B cell (primary cell): ENCODE measurements around the gene SIGLEC10. TPM values are rescaled to one million over a fixed set of nuclear protein-coding genes. Genes with fewer than 3 reads are reported as not detected.

Experiments used
- ATAC-seq: fragments of 200-7000 bp; cut with Tn5 transposase; one replicate; pipeline ENCODE4 v1.10.0; 2021; ENCODE audit warnings: low read depth, mild to moderate bottlenecking, moderate number of reproducible peaks, moderate library complexity
- CTCF ChIA-PET: fragments of 350-600 bp; sonication (Branson Sonifier 250); formaldehyde crosslinking; loops from one replicate; lab custom pipeline; 2021; ENCODE audit warnings: antibody characterized with exemption, inconsistent platforms; lab: Charles Lee
- POLR2A ChIA-PET: fragments of 350-600 bp; sonication (Branson Sonifier 250); formaldehyde crosslinking; loops from one replicate; lab custom pipeline; 2021; ENCODE audit warnings: antibody characterized with exemption; lab: Charles Lee
- DNase-seq: peaks from one replicate; pipeline ENCODE4 v3.0.0; 2013
- H2AFZ ChIP-seq: 2 replicates; pipeline ENCODE4 v1.6.1; 2012; ENCODE audit warnings: mild to moderate bottlenecking, low read depth, low read length; ENCODE audit not compliant: insufficient read depth, poor library complexity, severe bottlenecking
- H3K27ac ChIP-seq, 2 donors: 1 replicate in 1 of 2; 2 replicates in 1 of 2; pipeline ENCODE4 v1.5.1; 2012 to 2013; ENCODE audit warnings: low read length in 2 of 2, mild to moderate bottlenecking in 2 of 2, moderate library complexity in 1 of 2
- H3K27me3 ChIP-seq, 4 experiments: fragments of 200-600 bp in 1 of 4; sonication (generic) in 1 of 4; replicated peaks in 1 of 4; 1 replicate in 2 of 4; 2 replicates in 2 of 4; pipeline versions ENCODE4 v1.6.1 to v1.7.0; 2013 to 2016; ENCODE audit warnings: low read length in 3 of 4, mild to moderate bottlenecking in 2 of 4, mixed read lengths in 1 of 4, moderate library complexity in 1 of 4; ENCODE audit not compliant: insufficient read depth in 4 of 4, control insufficient read depth in 3 of 4; ENCODE audit errors: control extremely low read depth in 1 of 4
- H3K36me3 ChIP-seq, 2 experiments: replicated peaks in 1 of 2; 1 replicate in 1 of 2; 2 replicates in 1 of 2; pipeline versions ENCODE4 v1.6.1 to v1.7.1; 2013; ENCODE audit warnings: low read length in 1 of 2; ENCODE audit not compliant: insufficient read depth in 2 of 2, control insufficient read depth in 1 of 2; ENCODE audit errors: control extremely low read depth in 1 of 2, extremely low read depth in 1 of 2
- H3K4me1 ChIP-seq, 2 donors: fragments of 200-600 bp in 1 of 2; sonication (generic) in 1 of 2; 1 replicate in 1 of 2; 2 replicates in 1 of 2; pipeline versions ENCODE4 v1.5.1 to v1.6.1; 2013 to 2017; ENCODE audit warnings: low read length in 2 of 2; ENCODE audit not compliant: control insufficient read depth in 2 of 2, insufficient read depth in 2 of 2
- H3K4me2 ChIP-seq: replicated peaks from 2 replicates; pipeline ENCODE3; 2012; ENCODE audit warnings: mild to moderate bottlenecking, low read depth, low read length; ENCODE audit not compliant: poor library complexity, severe bottlenecking
- H3K4me3 ChIP-seq, 5 experiments: fragments of 200-600 bp in 1 of 5; sonication (generic) in 1 of 5; 1 replicate in 3 of 5; 2 replicates in 2 of 5; pipeline versions ENCODE4 v1.5.1 to v1.7.0; 2011 to 2016; ENCODE audit warnings: low read length in 4 of 5, mild to moderate bottlenecking in 4 of 5, low read depth in 2 of 5, control low read depth in 1 of 5, moderate library complexity in 1 of 5; ENCODE audit not compliant: insufficient read depth in 1 of 5; ENCODE audit errors: control extremely low read depth in 1 of 5, extremely low read depth in 1 of 5
- H3K79me2 ChIP-seq: fragments of 200-600 bp; sonication (generic); one replicate; pipeline ENCODE4 v1.6.0; 2016; ENCODE audit warnings: low read length; ENCODE audit not compliant: control insufficient read depth, insufficient read depth
- H3K9ac ChIP-seq: fragments of 200-600 bp; sonication (generic); 2 replicates; pipeline ENCODE4 v1.6.1; 2017; ENCODE audit warnings: mild to moderate bottlenecking, low read length, moderate library complexity
- H3K9me3 ChIP-seq, 3 donors: one replicate each; pipeline versions ENCODE4 v1.6.1 to v1.7.1; 2013; ENCODE audit warnings: low read length in 2 of 3; ENCODE audit not compliant: control insufficient read depth in 2 of 3, insufficient read depth in 1 of 3; ENCODE audit errors: control extremely low read depth in 1 of 3
- H4K20me1 ChIP-seq: 2 replicates; pipeline ENCODE4 v1.6.0; 2012; ENCODE audit warnings: mild to moderate bottlenecking, low read length; ENCODE audit not compliant: insufficient read depth, control insufficient read depth, poor library complexity, severe bottlenecking
- H3K27ac Mint-ChIP-seq: one replicate; pipeline ENCODE4 v1.8.0; 2021; ENCODE audit warnings: mixed read lengths
- H3K27me3 Mint-ChIP-seq: one replicate; pipeline ENCODE4 v1.8.0; 2021; ENCODE audit warnings: mixed read lengths
- H3K4me1 Mint-ChIP-seq: one replicate; pipeline ENCODE4 v1.8.0; 2021; ENCODE audit warnings: mixed read lengths
- H3K4me3 Mint-ChIP-seq: one replicate; pipeline ENCODE4 v1.8.0; 2021; ENCODE audit warnings: mixed read lengths
- H3K9me3 Mint-ChIP-seq: one replicate; pipeline ENCODE4 v1.8.0; 2022; ENCODE audit warnings: mixed read lengths; ENCODE audit not compliant: insufficient read depth
- CTCF ChIP-seq: fragments of 200-600 bp; IDR thresholded peaks from one replicate; pipeline ENCODE4 v1.8.0; 2022; ENCODE audit warnings: antibody characterized with exemption, mild to moderate bottlenecking
- EZH2 ChIP-seq: IDR thresholded peaks from 2 replicates; pipeline ENCODE4 v1.6.1; 2012; ENCODE audit warnings: borderline replicate concordance, low read depth, mild to moderate bottlenecking, moderate library complexity, low read length; ENCODE audit not compliant: insufficient read depth, poor library complexity, severe bottlenecking
- WGBS: methylation state at CpG from one replicate; pipeline ENCODE4 v1.1.5; 2013; ENCODE audit warnings: missing lambda C conversion rate; ENCODE audit not compliant: insufficient coverage; 5-methylcytosine and 5-hydroxymethylcytosine counted together
- intact Hi-C: fragments of 100-400 bp; cut with micrococcal nuclease; formaldehyde crosslinking; loops from one replicate; pipeline ENCODE4 v1.10.0; 2022
- polyA plus RNA-seq: library from polyadenylated mRNA; depleted of rRNA; stranded (reverse); fragments of >200 nt; gene quantifications from 2 replicates; pipeline ENCODE4 v1.2.3, GENCODE V29; 2012
- total RNA-seq, 2 donors: library from RNA; stranded (reverse); fragments of 120-200 nt in 1 of 2; gene quantifications; 1 replicate in 1 of 2; 2 replicates in 1 of 2; pipeline versions ENCODE4 v1.2.3 to v1.2.4, GENCODE V29; 2013 to 2022

The SIGLEC10 gene
- total and polyA plus RNA-seq, 2 donors (not counting 1 experiment from before 2014, with no cell fraction given) = 49.1 to 87.6 TPM

DNA sequence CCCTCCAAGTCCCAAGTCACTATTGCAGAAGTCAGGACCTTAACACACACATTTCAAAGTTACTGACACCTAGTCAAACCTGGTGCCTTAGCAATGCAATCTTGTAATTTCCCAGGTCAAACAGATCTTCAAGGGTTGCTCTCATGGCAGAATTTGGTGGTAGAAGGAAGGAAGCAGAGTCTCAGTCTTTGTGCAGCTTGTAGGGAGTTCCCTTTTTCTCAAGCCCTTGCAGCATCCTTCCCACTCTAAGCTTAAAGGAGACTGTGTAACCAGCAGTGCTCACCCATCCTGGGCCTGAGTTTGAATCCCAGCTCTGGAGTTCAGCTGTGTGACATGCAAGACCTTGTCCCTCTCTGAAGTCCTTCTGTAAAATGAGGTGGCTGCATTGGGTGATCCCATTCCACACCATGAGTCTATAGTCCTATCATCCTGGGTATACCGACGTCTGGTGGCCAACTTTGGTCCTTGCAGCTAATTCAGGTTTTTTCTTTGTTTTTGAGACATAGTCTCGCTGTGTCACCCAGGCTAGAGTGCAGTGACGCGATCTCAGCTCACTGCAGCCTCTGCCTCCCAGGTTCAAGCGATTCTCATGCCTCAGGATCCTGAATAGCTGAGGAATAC, 9.8 kb downstream of the SIGLEC10 start:
- TF ChIP-seq EZH2 = no peak
- peak; percentile 63 for TF ChIP-seq CTCF
- H3K4me1 ChIP-seq = peaks cover 22 to 30% of the 10 kb centered on the region in 2 donors
- ChIA-PET CTCF (interaction anchor here (0.7 to 3.4 kb wide), 15 partner anchors 10 to 252 kb away, joined by 3 to 38 read pairs (median 6); partner anchors contain the start of genes SIGLEC10 and VSIG10L), POLR2A (interaction anchor here (2.1 kb wide), 1 partner anchor 10 kb away, joined by 14 read pairs; the partner anchor contains the start of gene SIGLEC10)
- peaks cover 0 to 4% (median 3%) of the 10 kb centered on the region in 3 donors for H3K9me3 ChIP-seq
- no peaks in the 10 kb centered on the region for H3K79me2 ChIP-seq
- no peak overlapping the region for H3K4me3 Mint-ChIP-seq
- WGBS = 66% methylated on average over 6 of the region's 6 CpGs
- no peaks in the 10 kb centered on the region for H3K9me3 Mint-ChIP-seq
- no peaks in the 10 kb centered on the region for H3K27me3 ChIP-seq
- peak overlapping the region; percentile 3 for H2AFZ ChIP-seq
- peaks cover 2 to 8% of the 10 kb centered on the region in 2 experiments for H3K36me3 ChIP-seq
- H3K9ac ChIP-seq = no peak overlapping the region
- peaks cover 20% of the 10 kb centered on the region for H3K4me1 Mint-ChIP-seq
- H4K20me1 ChIP-seq = no peaks in the 10 kb centered on the region
- H3K4me2 ChIP-seq = peak overlapping the region; percentile 24
- ATAC-seq (peak; percentile 76), DNase-seq (peak; percentile 60)
- peak overlapping the region in 1 of 2 donors; percentile 48 for H3K27ac ChIP-seq
- H3K27ac Mint-ChIP-seq = no peak overlapping the region
- H3K27me3 Mint-ChIP-seq = no peaks in the 10 kb centered on the region
- H3K4me3 ChIP-seq = no peak overlapping the region
- intact Hi-C loops = loop anchor here (2.0 kb wide), 1 partner anchor 69 kb away; no protein-coding TSS in a partner anchor

DNA sequence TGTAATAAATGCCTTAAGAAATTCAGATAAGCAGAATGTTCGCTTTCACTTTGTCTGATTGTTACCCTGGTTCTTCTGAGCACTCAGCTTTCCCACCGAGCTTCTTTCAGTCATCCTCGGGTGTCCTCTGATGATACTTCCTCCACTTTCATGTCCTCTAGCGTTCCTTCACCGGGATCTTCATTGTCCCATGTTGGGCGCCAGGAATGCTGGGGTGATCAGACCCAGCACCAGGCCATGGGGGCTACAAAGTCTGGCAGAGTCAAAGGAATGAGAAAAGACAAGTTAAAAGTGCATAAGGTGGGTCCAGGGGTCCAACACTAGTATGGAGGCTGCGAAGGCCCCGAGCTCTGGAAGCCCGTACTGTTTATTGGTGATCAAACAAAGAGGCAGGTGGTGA, 15.3 kb downstream of the SIGLEC10 start:
- POLR2A ChIA-PET = interaction anchor here (0.6 kb wide), 1 partner anchor 20 kb away, joined by 7 read pairs; no protein-coding TSS in a partner anchor

More for the DNA sequence above, 15.3 kb downstream of the SIGLEC10 start:
- TF ChIP-seq EZH2 (no peak), CTCF (no peak)
- H3K27ac ChIP-seq = no peak overlapping the region
- no peaks in the 10 kb centered on the region for H3K36me3 ChIP-seq
- CTCF ChIA-PET = interaction anchor here (1.4 to 9.2 kb wide), 3 partner anchors 15 to 37 kb away, joined by 3 to 98 read pairs (median 46); partner anchors contain the start of gene SIGLEC10
- Mint-ChIP-seq H3K4me3 (no peak overlapping the region), H3K27me3 (no peaks in the 10 kb centered on the region), H3K9me3 (no peaks in the 10 kb centered on the region), H3K27ac (no peak overlapping the region), H3K4me1 (no peaks in the 10 kb centered on the region)
- H3K4me1 ChIP-seq = peaks cover 0 to under 1% of the 10 kb centered on the region in 2 donors
- no peak overlapping the region for H2AFZ ChIP-seq
- H4K20me1 ChIP-seq = no peaks in the 10 kb centered on the region
- ATAC-seq = no peak
- peaks cover 2 to 15% (median 14%) of the 10 kb centered on the region in 3 donors for H3K9me3 ChIP-seq
- H3K4me3 ChIP-seq = no peak overlapping the region
- WGBS = 100% methylated on average over 9 of the region's 9 CpGs
- H3K27me3 ChIP-seq = no peaks in the 10 kb centered on the region
- H3K79me2 ChIP-seq = no peaks in the 10 kb centered on the region
- no peak for DNase-seq
- no peak overlapping the region for H3K9ac ChIP-seq
- intact Hi-C loops = no loop called here
- no peak overlapping the region for H3K4me2 ChIP-seq
